IPS-15b (cell line): ENCODE results near the gene NPRL2.

ENCODE experiments used
- H3K27me3 ChIP-seq: one replicate; pipeline ENCODE4 v1.6.1; 2013; ENCODE audit warnings: low read length; ENCODE audit not compliant: control insufficient read depth, insufficient read depth
- H3K36me3 ChIP-seq: one replicate; pipeline ENCODE4 v1.6.1; 2013; ENCODE audit warnings: low read length; ENCODE audit not compliant: control insufficient read depth, insufficient read depth
- H3K4me1 ChIP-seq: one replicate; pipeline ENCODE4 v1.6.1; 2013; ENCODE audit warnings: mild to moderate bottlenecking, low read length; ENCODE audit not compliant: control insufficient read depth, insufficient read depth
- H3K4me3 ChIP-seq: one replicate; pipeline ENCODE4 v1.5.1; 2013; ENCODE audit warnings: low read depth, low read length
- H3K9ac ChIP-seq: one replicate; pipeline ENCODE4 v1.6.1; 2013; ENCODE audit warnings: low read depth, mild to moderate bottlenecking, low read length
- H3K9me3 ChIP-seq: one replicate; pipeline ENCODE4 v1.6.1; 2013; ENCODE audit warnings: mild to moderate bottlenecking, low read length; ENCODE audit not compliant: control insufficient read depth, insufficient read depth

NPRL2 gene

DNA sequence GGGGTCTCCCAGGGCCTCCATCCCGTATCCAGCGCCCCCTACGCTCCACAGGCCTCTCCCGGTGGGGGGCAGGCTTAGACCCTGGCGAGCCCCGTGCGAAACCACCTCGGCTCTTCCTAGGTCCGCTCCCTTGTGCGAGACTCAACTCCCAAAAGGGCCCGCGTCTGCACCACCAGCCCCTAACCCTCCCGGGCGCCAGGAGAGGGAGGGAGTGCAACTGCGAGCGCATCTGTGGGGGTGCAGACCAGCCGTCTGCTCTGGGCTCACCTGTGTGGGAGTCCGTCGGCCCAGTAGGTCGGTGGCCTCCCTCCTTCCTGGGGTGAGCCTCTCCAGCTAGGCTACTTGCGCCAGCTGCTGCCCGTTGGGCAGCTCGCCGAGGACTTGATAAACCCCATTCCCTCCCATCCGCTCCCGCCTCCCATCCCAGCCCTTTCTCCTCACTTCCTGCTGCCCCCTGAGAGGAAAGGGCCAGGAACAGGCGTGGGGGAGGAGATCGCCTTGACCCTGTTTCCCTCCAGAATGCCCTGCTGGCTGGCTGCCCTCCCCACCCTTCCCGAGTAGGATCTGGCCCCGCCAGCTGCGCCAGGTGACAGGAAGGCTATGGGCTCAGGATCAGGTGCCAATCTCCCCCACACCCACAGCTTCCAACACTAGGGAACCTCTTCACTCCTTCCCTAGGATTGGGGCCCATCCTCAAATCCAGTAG lies 28.0 kb downstream of the NPRL2 start, which contains the start of gene HYAL2:
Gene HYAL2, minus strand, starts transcription at position 360 of the 706 bp plus-strand sequence. CDS start 2,256 bp downstream, outside the sequence.
- peaks cover 32% of the 10 kb centered on the region for H3K36me3 ChIP-seq
- H3K4me3 ChIP-seq = peak within 1 kb of the TSS; percentile 99
- no peaks in the 10 kb centered on the region for H3K9me3 ChIP-seq
- H3K27me3 ChIP-seq = no peaks in the 10 kb centered on the region
- H3K9ac ChIP-seq = peak within 1 kb of the TSS; percentile 100
- peaks cover 7% of the 10 kb centered on the region for H3K4me1 ChIP-seq

DNA sequence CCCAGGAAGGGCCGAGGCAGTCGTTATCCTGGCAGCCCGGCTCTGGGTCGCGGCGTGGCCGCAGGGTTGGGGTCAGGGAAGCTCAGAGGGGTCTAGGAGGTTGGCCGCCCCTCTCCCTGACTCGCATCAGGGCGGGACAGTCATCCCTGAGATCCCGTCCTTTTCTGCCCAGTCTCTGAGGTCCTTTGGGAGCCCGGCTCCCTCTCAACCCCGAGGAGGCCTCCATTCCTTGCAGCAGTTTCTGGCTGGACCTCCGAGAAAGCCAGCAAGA lies 28.5 kb downstream of the NPRL2 start:
- H3K9me3 ChIP-seq = no peaks in the 10 kb centered on the region
- H3K27me3 ChIP-seq = no peaks in the 10 kb centered on the region
- peak overlapping the region; percentile 99 for H3K4me3 ChIP-seq
- peak overlapping the region; percentile 71 for H3K9ac ChIP-seq
- peaks cover 37% of the 10 kb centered on the region for H3K36me3 ChIP-seq
- H3K4me1 ChIP-seq = peaks cover 7% of the 10 kb centered on the region

DNA sequence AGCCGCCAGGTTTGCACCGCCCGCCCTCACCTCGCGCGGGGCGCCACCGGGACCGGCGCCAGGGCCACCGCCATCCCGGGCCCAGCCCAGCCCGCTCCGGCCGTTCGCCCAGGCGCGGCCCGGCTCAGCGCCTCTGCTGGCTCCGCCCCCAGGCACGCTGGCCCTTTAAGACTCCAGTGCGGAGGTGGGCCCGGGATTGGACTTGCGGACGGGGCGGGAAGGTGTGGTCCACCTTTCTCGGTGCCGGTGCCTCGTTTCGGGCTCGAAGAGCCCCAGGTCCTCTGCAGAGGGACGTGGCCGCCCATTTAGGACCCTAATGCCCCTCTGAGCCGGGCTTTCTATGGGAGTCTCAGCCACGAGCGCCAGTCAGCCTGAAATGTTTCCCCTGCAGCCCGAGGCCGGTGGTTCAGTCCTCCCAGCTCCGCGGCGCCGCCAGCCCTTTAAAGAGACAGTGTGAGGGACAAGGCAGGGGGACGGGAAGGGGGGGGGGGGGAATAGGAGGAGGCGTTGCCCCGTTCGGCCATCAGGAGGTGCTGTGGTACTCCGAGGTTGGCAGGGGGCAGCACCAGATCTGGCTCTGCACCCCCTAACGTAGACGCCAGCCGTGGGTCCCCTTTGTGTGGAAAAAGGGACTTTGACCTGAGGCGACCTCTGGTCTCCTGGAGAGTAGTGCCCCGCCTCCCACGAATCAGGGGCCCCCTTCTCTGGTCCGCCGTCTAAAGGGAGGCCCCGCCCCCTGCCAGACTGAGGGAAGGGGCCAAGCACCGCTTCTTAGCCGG lies 29.1 kb downstream of the NPRL2 start:
- Histone ChIP-seq H3K27me3 (no peaks in the 10 kb centered on the region), H3K9me3 (no peaks in the 10 kb centered on the region), H3K9ac (peak overlapping the region; percentile 100), H3K4me3 (peak overlapping the region; percentile 99), H3K4me1 (peaks cover 7% of the 10 kb centered on the region), H3K36me3 (peaks cover 38% of the 10 kb centered on the region)

DNA sequence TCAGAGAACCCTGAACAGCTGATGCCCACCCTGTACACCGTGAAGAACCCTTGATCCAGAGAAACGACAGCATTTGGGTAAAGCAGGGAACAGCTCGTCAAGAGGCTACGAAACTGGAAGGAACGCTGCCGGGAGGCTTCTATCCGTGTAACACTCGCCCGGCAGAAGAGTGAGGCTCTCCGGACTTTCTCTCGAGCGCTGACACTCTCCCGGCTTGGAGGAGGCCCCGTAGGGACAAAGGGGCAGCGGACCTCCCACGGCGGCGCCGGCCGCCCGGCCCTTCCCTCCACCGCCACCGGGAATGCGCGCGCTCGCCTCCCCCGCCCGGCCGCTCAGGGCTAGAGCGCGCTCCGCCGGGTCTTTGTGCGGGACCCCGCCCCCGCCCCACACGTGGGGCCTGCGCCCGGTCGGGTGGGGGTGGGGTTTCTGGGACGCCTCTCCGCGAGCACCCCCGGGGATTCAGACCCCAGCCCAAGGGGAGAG lies 29.7 kb downstream of the NPRL2 start:
- H3K4me1 ChIP-seq = peaks cover 7% of the 10 kb centered on the region
- H3K36me3 ChIP-seq = peaks cover 40% of the 10 kb centered on the region
- peak overlapping the region; percentile 99 for H3K4me3 ChIP-seq
- H3K9ac ChIP-seq = peak overlapping the region; percentile 100
- no peaks in the 10 kb centered on the region for H3K27me3 ChIP-seq
- H3K9me3 ChIP-seq = no peaks in the 10 kb centered on the region

DNA sequence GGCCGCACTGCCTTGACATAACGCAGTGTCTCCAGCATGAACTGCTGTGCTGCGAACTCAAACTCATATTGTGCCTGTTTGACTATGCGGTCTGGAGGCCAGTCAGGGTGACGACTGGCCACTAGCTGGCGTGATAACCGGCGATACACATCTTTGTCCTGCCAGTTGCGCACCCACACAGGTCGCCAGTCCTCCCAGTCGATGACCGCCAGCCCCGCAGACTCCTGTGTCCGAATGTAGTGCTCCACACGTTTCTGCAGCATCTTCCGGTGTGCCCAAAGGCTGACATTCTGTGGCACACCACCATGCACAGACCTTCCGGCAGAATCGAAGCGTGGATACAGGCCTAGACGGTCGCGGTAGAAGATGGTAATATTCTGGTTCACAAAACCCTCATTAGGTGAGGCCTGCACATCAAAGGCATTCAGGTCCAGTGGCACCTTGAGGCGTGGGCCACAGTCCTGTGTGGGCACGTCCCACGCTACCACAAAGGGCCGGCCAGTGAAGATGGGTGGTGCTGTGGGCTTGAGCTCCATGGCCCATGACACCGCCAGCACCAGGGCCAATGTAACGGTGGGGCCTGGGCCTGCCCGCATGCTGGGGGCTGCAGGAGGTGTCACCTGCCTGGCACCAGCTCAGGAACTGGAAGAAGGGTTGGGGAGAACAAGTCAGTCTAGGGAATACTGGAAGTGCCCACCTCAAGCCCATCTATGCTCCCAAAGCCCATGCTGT lies 30.5 kb downstream of the NPRL2 start:
- no peaks in the 10 kb centered on the region for H3K27me3 ChIP-seq
- peak overlapping the region; percentile 94 for H3K9ac ChIP-seq
- H3K4me1 ChIP-seq = peaks cover 7% of the 10 kb centered on the region
- H3K36me3 ChIP-seq = peaks cover 35% of the 10 kb centered on the region
- H3K4me3 ChIP-seq = peak overlapping the region; percentile 99
- no peaks in the 10 kb centered on the region for H3K9me3 ChIP-seq

DNA sequence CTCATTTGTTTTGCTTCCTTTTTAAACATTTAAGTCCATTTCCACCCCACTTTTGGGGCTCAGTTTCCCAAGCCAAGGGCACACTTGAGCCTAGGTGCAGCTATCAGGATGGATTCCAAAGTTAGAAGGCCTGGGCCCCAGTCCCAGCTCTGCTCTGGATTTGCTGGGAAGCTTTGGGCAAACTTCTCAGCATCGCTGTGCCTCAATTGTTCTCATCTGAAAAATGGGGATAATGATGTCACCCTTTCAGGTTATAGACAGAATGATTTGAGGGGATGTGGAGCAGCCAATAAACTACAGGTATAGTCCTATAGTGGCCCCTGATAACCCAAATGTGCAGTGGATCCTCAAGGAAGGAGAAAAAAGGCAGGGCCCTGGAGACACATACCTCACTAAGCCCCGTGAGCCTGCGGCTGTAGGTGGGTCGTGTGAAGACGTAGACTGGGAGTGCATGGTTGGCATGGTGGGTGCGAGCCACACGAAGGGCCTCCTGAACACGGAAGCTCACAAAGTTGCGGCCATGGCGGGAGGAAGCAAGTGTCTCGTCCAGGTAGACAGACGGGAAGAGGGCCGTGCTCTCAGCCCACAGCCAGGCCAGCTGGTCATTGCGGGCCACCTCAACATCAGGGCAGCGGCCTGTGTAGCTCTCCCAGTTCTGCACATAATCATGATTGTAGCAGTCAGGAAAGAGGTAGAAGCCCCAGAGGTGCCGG lies 31.2 kb downstream of the NPRL2 start:
- H3K27me3 ChIP-seq = no peaks in the 10 kb centered on the region
- H3K4me3 ChIP-seq = no peak overlapping the region
- peaks cover 7% of the 10 kb centered on the region for H3K4me1 ChIP-seq
- peaks cover 35% of the 10 kb centered on the region for H3K36me3 ChIP-seq
- H3K9me3 ChIP-seq = no peaks in the 10 kb centered on the region
- no peak overlapping the region for H3K9ac ChIP-seq

DNA sequence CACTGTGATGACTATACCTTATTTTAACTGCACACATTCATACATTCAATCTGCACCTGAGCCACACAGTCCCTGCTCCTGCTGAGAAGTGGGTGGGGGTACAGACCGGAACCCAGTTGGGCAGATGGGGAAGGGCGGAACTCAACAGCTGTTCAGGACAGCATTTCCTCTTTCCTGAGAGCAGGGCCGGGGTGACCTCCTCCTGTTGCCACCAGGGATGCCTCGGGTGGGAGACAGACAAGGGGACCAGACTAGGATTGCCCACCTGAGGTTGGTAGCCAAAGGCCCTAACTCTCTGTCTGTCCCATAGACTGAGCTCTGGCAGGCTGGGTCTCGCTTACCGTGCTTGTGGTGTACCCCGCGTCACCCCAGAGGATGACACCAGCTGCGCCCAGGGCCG lies 32.0 kb downstream of the NPRL2 start:
- Histone ChIP-seq H3K4me3 (no peak overlapping the region), H3K4me1 (peaks cover 7% of the 10 kb centered on the region), H3K36me3 (peaks cover 35% of the 10 kb centered on the region), H3K9me3 (no peaks in the 10 kb centered on the region), H3K9ac (no peak overlapping the region), H3K27me3 (no peaks in the 10 kb centered on the region)

DNA sequence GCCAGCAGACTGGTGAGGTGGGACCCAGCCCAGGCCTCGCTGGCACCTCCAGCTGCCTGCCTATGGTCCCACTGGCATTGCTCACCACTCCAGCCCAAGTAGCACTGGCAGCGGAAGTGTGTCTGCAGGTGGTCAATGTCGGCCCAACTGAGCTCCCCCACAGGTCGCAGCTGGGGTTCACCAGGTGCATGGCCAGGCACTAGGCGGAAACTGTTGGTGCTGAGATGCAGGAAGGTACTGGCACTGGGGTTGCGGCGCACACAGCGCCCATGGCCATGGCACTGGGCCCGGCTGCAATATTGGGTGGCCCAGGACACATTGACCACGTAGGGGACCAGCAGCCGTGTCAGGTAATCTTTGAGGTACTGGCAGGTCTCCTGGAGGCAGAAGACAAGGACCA lies 32.4 kb downstream of the NPRL2 start:
- no peaks in the 10 kb centered on the region for H3K9me3 ChIP-seq
- no peaks in the 10 kb centered on the region for H3K27me3 ChIP-seq
- peaks cover 7% of the 10 kb centered on the region for H3K4me1 ChIP-seq
- H3K4me3 ChIP-seq = no peak overlapping the region
- no peak overlapping the region for H3K9ac ChIP-seq
- peaks cover 35% of the 10 kb centered on the region for H3K36me3 ChIP-seq

DNA sequence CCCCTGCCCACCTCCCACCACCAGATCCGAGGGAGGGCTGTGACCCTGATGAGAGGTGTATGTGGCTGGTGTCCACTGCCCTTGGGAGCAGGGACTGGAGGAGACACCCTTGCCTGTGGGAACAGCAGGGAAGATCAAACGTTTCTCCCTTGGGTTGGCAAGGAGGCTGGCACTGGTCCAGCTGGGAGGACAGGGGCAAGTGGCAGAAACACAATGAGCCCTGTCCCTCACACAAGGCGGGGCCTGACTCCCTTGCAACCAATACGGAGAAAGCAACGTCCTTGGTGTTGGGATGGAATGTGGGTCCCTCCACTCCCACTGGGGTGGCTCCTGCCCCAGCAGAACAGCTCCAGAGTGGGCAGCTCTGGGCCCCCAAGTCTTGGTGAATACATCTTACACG lies 33.3 kb downstream of the NPRL2 start:
- peaks cover 35% of the 10 kb centered on the region for H3K36me3 ChIP-seq
- H3K4me3 ChIP-seq = no peak overlapping the region
- H3K4me1 ChIP-seq = peaks cover 3% of the 10 kb centered on the region
- no peak overlapping the region for H3K9ac ChIP-seq
- H3K9me3 ChIP-seq = no peaks in the 10 kb centered on the region
- no peaks in the 10 kb centered on the region for H3K27me3 ChIP-seq

DNA sequence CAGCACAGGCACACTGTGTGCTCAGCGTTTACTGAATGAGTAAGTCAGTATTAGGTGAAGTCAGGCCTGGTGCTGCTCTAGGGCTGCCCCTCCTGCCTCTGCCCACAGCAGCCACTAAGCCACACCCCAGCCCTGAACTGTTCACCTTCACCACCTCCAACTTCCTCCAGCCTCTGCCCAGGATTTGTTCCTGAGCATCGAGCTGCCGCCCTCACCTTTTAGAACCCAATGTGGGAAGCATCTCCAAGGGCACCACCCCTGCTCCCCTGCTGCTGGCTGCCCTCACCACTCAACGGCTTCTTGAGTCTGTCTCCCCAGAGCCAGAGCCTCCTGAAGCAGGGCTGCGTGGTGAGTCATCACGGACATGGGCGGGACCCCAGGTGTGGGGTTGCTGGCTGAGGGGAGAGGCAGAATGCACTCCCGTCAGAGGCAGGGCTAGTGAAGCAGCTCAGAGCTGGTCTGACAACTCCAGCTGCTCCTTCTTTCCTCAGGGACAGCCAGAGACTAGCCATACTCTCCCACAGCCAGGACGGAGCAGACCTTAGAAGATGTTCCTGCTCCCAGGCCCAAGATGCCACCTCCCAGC lies 33.8 kb downstream of the NPRL2 start:
- peaks cover 35% of the 10 kb centered on the region for H3K36me3 ChIP-seq
- no peak overlapping the region for H3K4me3 ChIP-seq
- H3K4me1 ChIP-seq = peaks cover 3% of the 10 kb centered on the region
- H3K9ac ChIP-seq = no peak overlapping the region
- no peaks in the 10 kb centered on the region for H3K9me3 ChIP-seq
- H3K27me3 ChIP-seq = no peaks in the 10 kb centered on the region

DNA sequence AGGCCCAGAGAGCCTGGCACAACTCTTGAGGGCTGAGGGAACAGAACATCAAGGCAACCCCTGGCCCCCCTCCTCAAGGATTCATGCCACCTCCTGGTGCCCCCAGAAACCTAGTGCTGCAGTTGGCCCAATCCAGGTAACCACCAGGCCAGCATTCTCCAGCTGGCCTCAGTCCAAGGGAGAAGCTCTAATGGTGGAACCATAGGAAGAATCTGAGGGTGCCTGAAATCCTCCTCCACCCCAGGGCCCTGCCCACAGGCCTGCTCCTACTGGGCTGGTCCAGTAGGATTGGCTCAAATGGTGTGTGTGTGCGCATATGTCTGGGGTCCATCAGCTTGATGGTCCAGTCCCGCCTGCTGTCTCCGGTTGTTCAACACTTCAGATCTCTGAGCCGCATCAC lies 35.8 kb downstream of the NPRL2 start:
- H3K36me3 ChIP-seq = peaks cover 32% of the 10 kb centered on the region
- H3K27me3 ChIP-seq = no peaks in the 10 kb centered on the region
- no peak overlapping the region for H3K4me3 ChIP-seq
- no peaks in the 10 kb centered on the region for H3K9me3 ChIP-seq
- no peaks in the 10 kb centered on the region for H3K4me1 ChIP-seq
- no peak overlapping the region for H3K9ac ChIP-seq
